HG03342 (cell line): ENCODE data around the gene IQSEC1.
"Not testable (repeated sequence)": the region's sequence is repeated elsewhere in the genome, so short reads cannot be mapped to it uniquely, and the experiment has no call there.

Experiments
- ATAC-seq: cut with Tn5 transposase; IDR thresholded peaks from one replicate; pipeline ENCODE4 v1.9.1; 2021; ENCODE audit warnings: mild to moderate bottlenecking, moderate library complexity; ENCODE audit not compliant: unreplicated experiment

IQSEC1 gene

DNA sequence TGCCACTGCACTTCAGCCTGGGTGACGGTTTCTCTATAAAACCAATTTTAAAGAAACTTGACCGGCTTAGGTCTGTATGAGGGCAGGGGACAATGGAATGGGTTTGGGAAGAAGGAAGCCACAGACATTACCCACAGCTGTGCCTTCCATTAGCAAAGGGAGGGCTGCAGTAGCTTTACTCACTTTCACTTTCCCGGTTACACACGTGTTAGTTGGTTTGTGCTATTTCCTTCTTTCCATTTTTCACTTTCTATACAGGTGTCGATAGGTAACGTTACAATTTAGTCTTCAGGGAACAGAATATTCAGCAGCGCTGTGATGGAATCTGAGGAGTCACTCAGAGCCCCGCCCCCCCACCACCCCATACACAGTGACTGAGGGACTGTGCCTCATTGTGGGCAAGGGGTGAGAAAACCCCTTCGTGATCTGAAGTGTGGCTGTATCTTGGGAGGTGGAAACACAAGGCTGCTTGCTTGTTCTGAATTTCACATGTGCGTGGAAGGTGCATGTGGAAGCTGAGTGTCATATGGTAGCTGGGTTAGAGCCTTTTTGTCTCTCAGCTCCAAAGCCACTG, 187.0 kb downstream of the IQSEC1 start:
- peak; percentile 48 for ATAC-seq

GRCh38 chr3:12885583-12885930, 187.7 kb downstream of the IQSEC1 start:
- ATAC-seq: no peak

GRCh38 chr3:12884790-12885582, 188.2 kb downstream of the IQSEC1 start:
- ATAC-seq: no peak

GRCh38 chr3:12884186-12884680, 189.0 kb downstream of the IQSEC1 start:
- ATAC-seq: no peak

- ATAC-seq: no peak
Observed at GRCh38 chr3:12882336-12883310, 190.6 kb downstream of the IQSEC1 start.

DNA sequence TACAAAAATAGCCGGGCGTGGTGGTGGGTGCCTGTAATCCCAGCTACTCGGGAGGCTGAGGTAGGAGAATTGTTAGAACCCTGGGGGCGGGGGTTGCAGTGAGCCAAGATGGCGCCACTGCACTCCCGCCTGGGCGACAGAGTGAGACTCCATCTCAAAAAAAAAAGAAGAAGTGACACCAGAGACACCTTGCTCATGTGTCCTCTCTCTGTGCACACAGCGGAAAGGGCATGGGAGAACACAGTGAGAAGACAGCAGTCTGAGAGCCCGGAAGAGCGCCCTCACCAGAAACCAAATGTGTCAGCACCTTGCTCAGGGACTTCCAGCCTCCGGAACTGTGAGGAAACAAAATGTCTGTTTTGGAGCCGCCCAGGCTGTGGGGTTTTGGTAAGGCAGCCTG, 191.4 kb downstream of the IQSEC1 start:
- ATAC-seq: not testable (repeated sequence)

DNA sequence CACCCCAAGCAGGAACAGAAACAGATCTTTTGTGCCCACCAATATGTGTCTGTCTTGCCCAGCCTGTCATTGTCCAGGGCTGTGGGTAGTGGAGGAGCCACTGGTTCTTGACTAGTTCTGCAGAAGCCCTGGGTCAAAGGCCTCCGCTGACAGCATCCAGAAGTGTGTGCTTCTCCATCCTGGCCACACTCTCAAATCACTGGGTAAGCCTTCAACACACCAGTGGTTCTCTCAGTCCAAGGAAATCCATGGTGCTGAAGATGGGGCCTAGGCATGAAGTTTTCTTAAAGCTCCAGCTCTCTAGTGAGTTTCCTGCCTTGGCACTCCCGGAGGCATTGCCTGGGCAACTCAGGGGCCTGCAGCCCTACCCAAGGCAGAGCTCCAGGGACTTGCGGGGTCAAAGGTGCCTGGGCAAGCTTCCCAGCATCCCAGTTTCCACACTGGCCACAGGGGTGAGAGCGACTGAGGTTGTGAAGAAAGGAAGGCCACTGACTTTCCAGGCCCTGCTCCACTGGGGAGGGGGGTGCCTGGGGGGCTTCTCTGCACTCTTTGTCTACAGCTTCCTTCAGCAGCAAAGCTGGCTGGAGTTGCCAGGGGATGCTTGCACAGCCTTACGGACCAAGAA, 193.9 kb downstream of the IQSEC1 start:
- no peak for ATAC-seq

DNA sequence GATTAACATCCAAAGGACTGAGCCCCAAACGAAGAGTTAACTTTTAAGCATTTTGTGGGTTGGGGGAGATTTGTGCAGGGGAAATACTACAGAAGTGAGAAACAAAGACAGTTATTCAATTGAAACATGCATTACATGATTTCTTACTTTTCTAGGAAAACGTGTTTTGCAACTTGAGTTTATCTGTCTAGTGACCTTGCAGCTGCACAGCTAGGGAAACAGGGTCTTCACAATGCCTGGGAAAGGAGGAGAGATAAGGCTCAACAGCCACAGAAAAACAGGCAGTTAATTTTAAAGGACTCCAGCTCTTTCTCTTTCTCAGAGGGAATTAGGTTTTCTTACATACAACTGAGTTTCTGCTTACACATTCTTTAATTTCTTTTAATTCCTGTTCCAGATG, 194.5 kb downstream of the IQSEC1 start:
- not testable (repeated sequence) for ATAC-seq

DNA sequence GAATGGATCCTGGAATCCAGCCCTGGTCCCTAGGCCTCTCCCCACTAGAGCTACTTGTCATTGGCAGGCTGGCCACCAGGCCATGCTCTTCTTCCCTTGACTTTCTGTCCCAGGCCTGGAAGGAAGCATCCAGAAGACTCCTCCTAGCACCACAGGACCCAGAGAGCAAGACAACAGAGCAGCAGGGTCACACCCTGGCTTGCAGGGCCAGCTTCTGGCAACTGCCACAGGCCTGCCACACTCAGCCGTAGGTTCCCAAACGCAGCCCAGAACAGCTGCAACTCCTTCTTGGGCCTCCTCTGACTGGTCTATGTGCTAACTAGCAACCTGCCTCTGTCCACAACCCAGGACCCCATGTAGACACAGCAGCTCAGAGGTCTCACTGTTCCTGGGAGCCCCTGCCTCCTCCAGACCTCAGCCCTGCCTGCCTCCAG, 195.1 kb downstream of the IQSEC1 start:
- ATAC-seq: no peak

- no peak for ATAC-seq
Observed at GRCh38 chr3:12877040-12877439, 196.2 kb downstream of the IQSEC1 start.

DNA sequence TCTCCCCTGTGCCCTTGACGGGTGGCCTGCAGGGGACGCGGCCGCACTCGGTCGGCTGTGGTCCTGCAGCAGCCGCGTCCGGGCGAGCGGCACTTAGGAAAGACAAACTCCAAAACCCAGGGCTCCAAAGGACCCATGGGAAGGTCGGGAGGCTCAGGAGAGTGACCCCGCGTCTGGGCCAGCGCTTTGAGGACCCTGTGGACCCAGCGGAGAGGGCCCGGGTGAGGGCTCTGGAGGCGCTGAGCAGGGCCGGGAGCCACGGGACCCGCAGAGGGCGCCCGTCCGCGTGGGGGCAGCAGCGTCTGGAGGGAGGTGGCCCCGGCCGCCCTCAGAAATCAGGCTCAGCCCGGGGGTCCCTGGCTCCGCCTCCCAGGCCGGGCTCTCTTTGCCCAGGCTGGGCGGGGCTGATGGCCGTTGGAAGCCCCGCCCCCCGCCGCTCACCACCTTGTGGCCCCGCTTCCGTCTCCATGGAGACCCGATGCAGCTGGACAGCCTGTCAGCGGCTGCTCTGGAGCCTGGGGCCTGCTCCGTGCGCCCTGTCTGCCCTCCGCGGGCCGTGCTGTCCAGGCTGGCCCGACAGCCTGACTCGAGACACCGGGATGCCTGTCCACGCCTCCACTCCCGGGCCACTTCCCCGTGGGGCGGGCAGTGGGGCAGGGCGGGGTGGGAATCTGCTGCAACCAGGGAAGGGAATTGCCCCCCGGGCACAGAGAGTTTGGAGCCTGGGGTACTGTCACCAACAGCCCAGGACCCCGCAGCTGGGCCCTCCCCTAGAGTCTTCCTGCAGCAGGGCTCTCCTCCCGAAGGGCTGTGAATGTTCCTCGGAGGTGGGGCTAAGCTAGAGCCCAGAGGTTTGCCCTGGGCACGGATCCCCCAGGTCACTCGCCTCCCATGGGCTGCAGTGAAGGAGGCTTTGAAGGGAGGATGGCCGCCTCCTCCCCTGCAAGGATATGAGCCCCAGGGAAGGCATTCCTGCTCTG, 197.1 kb downstream of the IQSEC1 start:
- no peak for ATAC-seq

DNA sequence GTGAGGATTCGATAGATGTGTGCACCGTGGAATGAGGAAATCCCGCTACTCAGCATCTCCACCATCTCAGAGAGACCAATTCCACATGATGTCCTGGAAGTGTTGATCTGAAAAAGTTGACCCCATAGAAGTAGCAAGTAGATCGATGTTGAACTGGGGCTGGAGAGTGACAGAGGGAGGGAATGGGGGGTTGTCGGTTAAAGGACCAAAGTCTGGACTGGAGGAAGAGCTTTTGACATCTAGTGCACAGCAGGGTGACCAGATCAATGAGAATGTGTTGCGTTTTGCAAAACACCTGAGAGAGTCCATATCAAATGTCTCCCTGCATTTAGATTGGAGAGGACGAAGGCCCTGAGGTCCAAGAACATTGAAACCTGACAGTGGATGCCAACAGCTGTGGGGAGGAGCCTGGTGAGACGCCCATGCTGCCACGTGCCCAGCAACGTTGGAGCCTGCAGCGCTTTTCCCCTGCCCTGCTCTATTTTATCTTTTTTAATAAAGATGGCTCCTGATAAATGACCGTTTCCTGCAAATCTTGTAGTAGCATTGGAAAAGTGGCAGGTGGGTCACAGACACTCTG, 201.7 kb downstream of the IQSEC1 start:
- ATAC-seq: no peak

- no peak for ATAC-seq
Observed at GRCh38 chr3:12870942-12871341, 202.3 kb downstream of the IQSEC1 start.

DNA sequence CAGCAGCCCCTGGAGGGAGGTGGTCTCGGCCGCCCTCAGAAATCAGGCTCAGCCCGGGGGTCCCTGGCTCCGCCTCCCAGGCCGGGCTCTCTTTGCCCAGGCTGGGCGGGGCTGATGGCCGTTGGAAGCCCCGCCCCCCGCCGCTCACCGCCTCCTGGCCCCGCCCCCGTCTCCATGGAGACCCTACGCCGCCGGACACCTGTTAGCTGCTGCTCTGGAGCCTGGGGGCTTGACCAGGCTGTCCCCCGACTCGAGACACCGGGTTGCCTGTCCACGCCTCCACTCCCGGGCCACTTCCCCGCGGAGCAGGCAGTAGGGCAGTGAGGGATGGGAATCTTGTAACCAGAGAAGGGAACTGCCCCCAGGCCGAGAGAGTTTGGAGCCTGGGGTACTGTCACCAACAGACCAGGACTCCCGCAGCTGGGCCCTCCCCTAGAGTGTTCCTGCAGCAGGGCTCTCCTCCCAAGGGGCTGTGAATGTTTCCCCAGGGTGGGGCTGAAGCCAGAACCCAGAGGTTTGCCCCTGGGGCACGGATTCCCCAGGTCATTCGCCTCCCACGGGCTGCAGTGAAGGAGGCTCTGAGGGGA, 204.1 kb downstream of the IQSEC1 start:
- peak; percentile 54 for ATAC-seq

DNA sequence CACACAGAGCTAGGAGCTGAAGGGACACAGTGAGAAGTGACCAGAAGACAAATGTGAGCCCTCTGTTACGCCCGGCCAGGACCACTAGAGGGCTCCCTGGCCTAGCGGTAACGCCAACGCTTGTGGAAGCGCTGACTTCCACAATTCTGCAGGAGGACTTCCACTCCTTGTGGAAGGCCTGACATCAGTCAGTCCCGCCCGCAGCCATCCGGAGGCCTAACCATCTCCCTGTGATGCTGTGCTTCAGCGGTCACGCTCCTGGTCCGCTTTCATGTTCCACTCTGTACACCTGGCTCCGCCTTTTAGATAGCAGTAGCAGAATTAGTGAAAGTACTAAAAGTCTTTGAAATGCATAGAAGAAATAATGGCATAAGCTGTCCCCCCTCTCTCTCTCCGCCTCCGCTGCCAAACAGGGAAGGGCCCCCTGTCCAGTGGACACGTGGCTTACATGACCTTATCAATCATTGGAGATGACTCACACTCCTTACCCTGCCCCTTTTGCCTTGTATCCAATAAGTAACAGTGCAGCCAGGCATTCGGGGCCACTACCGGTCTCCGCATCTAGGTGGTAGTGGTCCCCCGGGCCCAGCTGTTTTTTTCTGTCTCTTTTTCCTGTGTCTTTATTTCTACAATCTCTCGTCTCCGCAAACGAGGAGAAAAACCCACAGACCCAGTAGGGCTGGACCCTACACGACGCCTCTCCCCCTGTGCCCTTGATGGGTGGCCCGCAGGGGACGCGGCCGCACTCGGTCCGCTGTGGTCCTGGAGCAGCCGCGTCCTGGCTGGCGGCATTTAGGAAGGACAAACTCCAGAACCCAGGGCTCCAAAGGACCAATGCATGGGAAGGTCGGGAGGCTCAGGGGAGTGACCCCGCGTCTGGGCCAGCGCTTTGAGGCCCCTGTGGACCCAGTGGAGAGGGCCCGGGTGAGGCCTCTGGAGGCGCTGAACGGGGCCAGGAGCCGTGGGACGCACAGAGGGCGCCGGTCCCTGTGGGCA, 204.9 kb downstream of the IQSEC1 start:
- ATAC-seq: peak; percentile 64

GRCh38 chr3:12866836-12867235, 206.4 kb downstream of the IQSEC1 start:
- no peak for ATAC-seq

GRCh38 chr3:12865271-12865670, 208.0 kb downstream of the IQSEC1 start:
- ATAC-seq: no peak

DNA sequence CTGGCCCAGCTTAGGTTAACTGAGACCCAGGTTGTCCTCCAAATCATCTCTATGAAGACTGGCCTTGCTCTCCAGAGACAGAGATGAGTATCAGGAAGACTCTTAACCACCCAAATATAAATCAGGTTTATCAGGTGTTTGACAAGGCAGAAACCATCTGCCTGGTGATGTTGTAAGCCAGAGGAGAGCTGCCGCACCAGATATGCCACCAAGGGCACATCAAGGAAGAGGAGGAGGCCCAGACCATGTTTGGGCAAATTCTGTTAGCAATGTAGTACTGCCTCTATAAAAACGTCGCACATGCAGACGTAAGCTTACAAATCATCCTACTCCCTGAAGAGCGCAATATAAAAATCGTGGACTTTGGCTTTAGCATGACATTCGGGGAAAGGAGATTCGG, 210.8 kb downstream of the IQSEC1 start:
- ATAC-seq: no peak
